ENCODE results near the gene GRAMD1B. TPM values are rescaled to one million over a fixed set of nuclear protein-coding genes. Genes with fewer than 3 reads are reported as not detected.

The GRAMD1B gene
- total and polyA plus RNA-seq, 8 donors: 1.1 to 4.8 (median 2.2) TPM

- Histone ChIP-seq H3K36me3 (no peaks in the 10 kb centered on the region), H3K27me3 (no peaks in the 10 kb centered on the region), H3K4me1 (no peaks in the 10 kb centered on the region), H3K4me3 (no peak overlapping the region), H3K9me3 (no peaks in the 10 kb centered on the region), H3K27ac (no peak overlapping the region)
- FAIRE-seq: no peak
- TF ChIP-seq, protein P1, sequence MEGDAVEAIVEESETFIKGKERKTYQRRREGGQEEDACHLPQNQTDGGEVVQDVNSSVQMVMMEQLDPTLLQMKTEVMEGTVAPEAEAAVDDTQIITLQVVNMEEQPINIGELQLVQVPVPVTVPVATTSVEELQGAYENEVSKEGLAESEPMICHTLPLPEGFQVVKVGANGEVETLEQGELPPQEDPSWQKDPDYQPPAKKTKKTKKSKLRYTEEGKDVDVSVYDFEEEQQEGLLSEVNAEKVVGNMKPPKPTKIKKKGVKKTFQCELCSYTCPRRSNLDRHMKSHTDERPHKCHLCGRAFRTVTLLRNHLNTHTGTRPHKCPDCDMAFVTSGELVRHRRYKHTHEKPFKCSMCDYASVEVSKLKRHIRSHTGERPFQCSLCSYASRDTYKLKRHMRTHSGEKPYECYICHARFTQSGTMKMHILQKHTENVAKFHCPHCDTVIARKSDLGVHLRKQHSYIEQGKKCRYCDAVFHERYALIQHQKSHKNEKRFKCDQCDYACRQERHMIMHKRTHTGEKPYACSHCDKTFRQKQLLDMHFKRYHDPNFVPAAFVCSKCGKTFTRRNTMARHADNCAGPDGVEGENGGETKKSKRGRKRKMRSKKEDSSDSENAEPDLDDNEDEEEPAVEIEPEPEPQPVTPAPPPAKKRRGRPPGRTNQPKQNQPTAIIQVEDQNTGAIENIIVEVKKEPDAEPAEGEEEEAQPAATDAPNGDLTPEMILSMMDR (IDR thresholded peaks at IDR 0.05): no peak
- ATAC-seq: no peak
- no peak for DNase-seq
- intact Hi-C loops (cut with DNase I): no loop called here
These were observed 37.6 kb upstream of the GRAMD1B start for GRCh38 chr11:123392431-123392830.

GRCh38 chr11:123392844-123393243, 37.2 kb upstream of the GRAMD1B start:
- WGBS, 2 donors: 47 to 51% methylated on average over 3 of the region's 3 CpGs
- Histone ChIP-seq H3K4me3 (no peak overlapping the region), H3K27ac (no peak overlapping the region), H3K9me3 (no peaks in the 10 kb centered on the region), H3K4me1 (no peaks in the 10 kb centered on the region), H3K27me3 (no peaks in the 10 kb centered on the region), H3K36me3 (no peaks in the 10 kb centered on the region)
- ATAC-seq (no peak), FAIRE-seq (no peak), DNase-seq (no peak)
- intact Hi-C loops (cut with DNase I): no loop called here
- TF ChIP-seq, protein P1 (IDR thresholded peaks at IDR 0.05): no peak

DNA sequence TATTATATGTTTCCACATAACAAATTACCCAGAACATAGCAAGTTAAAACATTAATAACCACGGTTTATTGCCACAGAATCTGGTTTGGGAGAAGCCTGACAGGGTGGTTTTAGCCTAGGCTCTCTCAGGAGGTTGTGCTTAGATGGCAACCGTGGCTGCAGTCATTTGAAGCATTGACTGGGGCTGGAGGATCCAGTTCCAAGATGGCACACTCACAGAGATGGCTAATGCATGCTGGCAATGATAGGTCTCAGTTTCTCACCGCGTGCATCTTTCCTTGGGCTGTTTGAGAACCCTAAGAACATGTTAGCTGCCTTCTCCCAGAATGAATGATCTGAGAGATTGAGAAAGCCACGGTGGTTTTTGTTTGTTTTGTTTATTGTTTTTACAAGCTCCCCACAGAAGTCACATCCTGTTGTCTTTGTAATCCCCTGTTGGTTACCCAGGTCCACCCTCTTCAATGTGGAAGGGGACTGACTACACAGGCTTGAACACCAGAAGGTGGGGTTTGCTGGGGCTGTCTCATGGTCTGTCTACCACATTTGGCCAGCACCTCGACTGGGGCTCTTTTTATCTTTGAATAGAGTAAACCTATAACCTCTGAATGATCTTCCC, 36.6 kb upstream of the GRAMD1B start:
- no peak for ATAC-seq
- Histone ChIP-seq H3K27ac (no peak overlapping the region), H3K4me1 (no peaks in the 10 kb centered on the region), H3K4me3 (no peak overlapping the region), H3K27me3 (no peaks in the 10 kb centered on the region), H3K36me3 (no peaks in the 10 kb centered on the region), H3K9me3 (no peaks in the 10 kb centered on the region)
- intact Hi-C loops (cut with DNase I): no loop called here
- WGBS, 2 donors: 48 to 54% methylated on average over 6 of the region's 6 CpGs
- no peak for FAIRE-seq
- TF ChIP-seq, protein P1 (IDR thresholded peaks at IDR 0.05): no peak
- no peak for DNase-seq

DNA sequence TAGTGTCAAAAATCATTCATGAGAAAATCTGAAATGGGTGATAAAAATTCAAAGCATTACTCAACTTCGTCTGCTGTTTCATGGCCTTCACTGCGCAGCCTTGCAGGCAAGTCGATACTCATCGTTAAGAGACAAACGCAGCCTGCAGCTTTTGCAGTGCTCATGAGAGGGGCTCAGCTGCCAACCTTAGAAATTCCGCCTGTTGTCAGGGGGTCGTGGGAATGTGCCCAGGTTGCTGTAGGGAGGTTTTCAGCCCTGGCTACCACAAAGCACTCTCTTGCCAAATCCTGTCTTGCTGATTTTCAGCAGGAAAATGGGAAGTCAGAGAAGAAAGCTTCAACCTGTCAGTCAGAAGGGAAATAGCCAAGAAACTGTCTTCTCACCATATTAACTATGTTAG, 25.4 kb upstream of the GRAMD1B start:
- Histone ChIP-seq H3K4me1 (no peaks in the 10 kb centered on the region), H3K36me3 (no peaks in the 10 kb centered on the region), H3K9me3 (no peaks in the 10 kb centered on the region), H3K27ac (no peak overlapping the region), H3K27me3 (peaks cover 0 to 4% (median under 1%) of the 10 kb centered on the region in 4 donors), H3K4me3 (no peak overlapping the region)
- ATAC-seq (no peak), FAIRE-seq (no peak), DNase-seq (no peak)
- 28 to 35% methylated on average over 7 of the region's 7 CpGs for WGBS, 2 donors
- TF ChIP-seq, protein P1 (IDR thresholded peaks at IDR 0.05): no peak
- intact Hi-C loops (cut with DNase I): loop anchor here in 2 of 3 donors (5.0 kb wide), 1 partner anchor 73 kb away; no protein-coding TSS in a partner anchor

DNA sequence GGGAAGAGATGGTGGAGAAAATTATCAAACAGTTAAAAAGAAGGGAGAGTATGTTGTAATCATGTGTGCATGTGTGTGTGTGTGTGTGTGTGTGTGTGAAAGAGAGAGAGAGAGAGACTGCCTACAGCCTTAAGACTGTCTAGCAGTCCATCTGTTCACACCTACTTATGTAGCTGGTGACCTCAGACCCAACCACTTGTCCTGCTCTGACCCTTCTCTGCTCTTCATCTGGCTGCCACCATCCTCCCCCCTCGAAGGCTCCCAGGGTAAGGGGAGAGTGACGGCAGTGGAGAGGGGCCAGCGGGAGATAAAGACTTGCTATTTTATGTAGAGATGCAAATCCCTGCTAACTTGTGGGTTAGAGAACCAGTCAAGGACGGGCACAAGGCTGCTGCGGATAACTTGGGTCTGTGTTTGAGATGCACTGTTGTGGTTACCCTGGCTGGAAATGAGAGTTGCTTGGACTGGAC, 24.9 kb upstream of the GRAMD1B start:
- TF ChIP-seq, protein P1 (IDR thresholded peaks at IDR 0.05): no peak
- intact Hi-C loops (cut with DNase I): loop anchor here in 2 of 3 donors (5.0 kb wide), 1 partner anchor 72 kb away; no protein-coding TSS in a partner anchor
- no peaks in the 10 kb centered on the region for H3K36me3 ChIP-seq
- no peak overlapping the region for H3K27ac ChIP-seq
- 45% methylated on average over 5 of the region's 5 CpGs for WGBS, 2 donors
- H3K27me3 ChIP-seq: peaks cover 0 to 4% (median 0%) of the 10 kb centered on the region in 4 donors
- H3K4me3 ChIP-seq: no peak overlapping the region
- no peaks in the 10 kb centered on the region for H3K4me1 ChIP-seq
- no peak for ATAC-seq
- no peak for FAIRE-seq
- no peak for DNase-seq
- no peaks in the 10 kb centered on the region for H3K9me3 ChIP-seq
